SK-N-MC (cell line): ENCODE results near the gene TMEM163.

Source experiments
- EZH2 ChIP-seq: fragments of 200-600 bp; sonication (generic); IDR thresholded peaks from one replicate; pipeline ENCODE4 v1.6.1; 2017; ENCODE audit warnings: antibody characterized with exemption
- POLR2AphosphoS5 ChIP-seq: IDR thresholded peaks from 2 replicates; pipeline ENCODE4 v1.6.1; 2012; ENCODE audit warnings: mild to moderate bottlenecking, low read depth, low read length, borderline replicate concordance

GRCh38 chr2:134518101-134518500, 200.7 kb downstream of the TMEM163 start:
- TF ChIP-seq EZH2 (no peak), POLR2AphosphoS5 (no peak)
